Right atrium auricular region (tissue), 2 donors: ENCODE data around the gene ZNF140. TPM values are rescaled to one million over a fixed set of nuclear protein-coding genes. Genes with fewer than 3 reads are reported as not detected.

Experiments used
- DNase-seq: peaks from one replicate; pipeline ENCODE4 v3.0.0-alpha.2; 2019; ENCODE audit warnings: low spot score
- H3K27ac ChIP-seq, 2 donors: fragments of 200-600 bp; sonication (generic); 1 replicate in 1 of 2; 2 replicates in 1 of 2; pipeline ENCODE4 v1.5.1; 2016 to 2019
- H3K27me3 ChIP-seq, 2 donors: fragments of 200-600 bp; sonication (generic); one replicate each; pipeline versions ENCODE4 v1.5.1 to v1.6.0; 2017 to 2019
- H3K36me3 ChIP-seq: fragments of 200-600 bp; sonication (generic); one replicate; pipeline ENCODE4 v1.5.1; 2016
- H3K4me1 ChIP-seq, 2 donors: fragments of 200-600 bp; sonication (generic); one replicate each; pipeline versions ENCODE4 v1.5.1 to v1.6.0; 2017 to 2019
- H3K4me3 ChIP-seq, 2 donors: fragments of 200-600 bp; sonication (generic); 1 replicate in 1 of 2; 2 replicates in 1 of 2; pipeline ENCODE4 v1.5.1; 2017 to 2019; ENCODE audit warnings: mild to moderate bottlenecking in 1 of 2, moderate library complexity in 1 of 2
- H3K9me3 ChIP-seq, 2 donors: fragments of 200-600 bp; sonication (generic); one replicate each; pipeline ENCODE4 v1.5.1; 2019
- total RNA-seq, 2 donors: library from RNA; depleted of rRNA; stranded (reverse); fragments of >200 nt; gene quantifications; one replicate each; pipeline ENCODE4 v1.1.0, GENCODE V29; 2016
- TF ChIP-seq, protein P1 (sequence below), 2 donors: fragments of 200-600 bp; sonication (generic); IDR thresholded peaks; one replicate each; pipeline ENCODE4 v1.5.1; 2019; ENCODE audit warnings: antibody characterized with exemption in 2 of 2

Gene ZNF140
- total RNA-seq, 2 donors from 2014 or later, result 6.1 TPM

GRCh38 chr12:133081159-133081780 lies 547 bp downstream of the ZNF140 start:
- peak overlapping the region; percentile 76 to 93 for H3K4me3 ChIP-seq
- H3K27ac ChIP-seq, result peak overlapping the region; percentile 96 to 98
- H3K27me3 ChIP-seq, result no peaks in the 10 kb centered on the region
- H3K9me3 ChIP-seq, result peaks cover 15 to 84% of the 10 kb centered on the region in 2 donors
- peaks cover 0 to 12% of the 10 kb centered on the region in 2 donors for H3K4me1 ChIP-seq
- no peak for DNase-seq
- peaks cover 43% of the 10 kb centered on the region for H3K36me3 ChIP-seq
- TF ChIP-seq, protein P1, sequence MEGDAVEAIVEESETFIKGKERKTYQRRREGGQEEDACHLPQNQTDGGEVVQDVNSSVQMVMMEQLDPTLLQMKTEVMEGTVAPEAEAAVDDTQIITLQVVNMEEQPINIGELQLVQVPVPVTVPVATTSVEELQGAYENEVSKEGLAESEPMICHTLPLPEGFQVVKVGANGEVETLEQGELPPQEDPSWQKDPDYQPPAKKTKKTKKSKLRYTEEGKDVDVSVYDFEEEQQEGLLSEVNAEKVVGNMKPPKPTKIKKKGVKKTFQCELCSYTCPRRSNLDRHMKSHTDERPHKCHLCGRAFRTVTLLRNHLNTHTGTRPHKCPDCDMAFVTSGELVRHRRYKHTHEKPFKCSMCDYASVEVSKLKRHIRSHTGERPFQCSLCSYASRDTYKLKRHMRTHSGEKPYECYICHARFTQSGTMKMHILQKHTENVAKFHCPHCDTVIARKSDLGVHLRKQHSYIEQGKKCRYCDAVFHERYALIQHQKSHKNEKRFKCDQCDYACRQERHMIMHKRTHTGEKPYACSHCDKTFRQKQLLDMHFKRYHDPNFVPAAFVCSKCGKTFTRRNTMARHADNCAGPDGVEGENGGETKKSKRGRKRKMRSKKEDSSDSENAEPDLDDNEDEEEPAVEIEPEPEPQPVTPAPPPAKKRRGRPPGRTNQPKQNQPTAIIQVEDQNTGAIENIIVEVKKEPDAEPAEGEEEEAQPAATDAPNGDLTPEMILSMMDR (IDR thresholded peaks at IDR 0.05), result no peak

DNA sequence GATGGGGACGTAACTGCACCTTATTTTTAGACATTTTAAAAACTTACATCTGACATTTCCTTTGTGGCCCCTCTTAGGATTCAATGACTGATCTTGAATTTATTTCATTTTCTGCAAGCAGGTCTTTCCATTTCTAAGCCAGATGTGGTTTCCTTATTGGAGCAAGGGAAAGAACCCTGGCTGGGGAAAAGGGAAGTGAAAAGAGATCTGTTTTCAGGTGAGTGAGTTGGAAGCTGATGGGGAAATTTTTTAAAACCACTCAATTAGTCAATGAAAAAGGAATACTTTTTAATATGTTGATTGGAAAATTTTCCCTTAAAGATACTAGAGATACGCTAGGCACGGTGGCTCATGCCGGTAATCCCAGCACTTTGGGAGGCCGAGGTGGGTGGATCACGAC lies 2.6 kb downstream of the ZNF140 start:
- DNase-seq, result no peak
- H3K4me3 ChIP-seq, result no peak overlapping the region
- no peak overlapping the region for H3K27ac ChIP-seq
- H3K4me1 ChIP-seq, result peaks cover 0 to 12% of the 10 kb centered on the region in 2 donors
- H3K9me3 ChIP-seq, result peaks cover 26 to 84% of the 10 kb centered on the region in 2 donors
- peaks cover 64% of the 10 kb centered on the region for H3K36me3 ChIP-seq
- TF ChIP-seq, protein P1 (IDR thresholded peaks at IDR 0.05), result no peak
- H3K27me3 ChIP-seq, result no peaks in the 10 kb centered on the region

- peaks cover 94 to 100% of the 10 kb centered on the region in 2 donors for H3K9me3 ChIP-seq
Observed at GRCh38 chr12:133105620-133106019, 24.9 kb downstream of the ZNF140 start.

DNA sequence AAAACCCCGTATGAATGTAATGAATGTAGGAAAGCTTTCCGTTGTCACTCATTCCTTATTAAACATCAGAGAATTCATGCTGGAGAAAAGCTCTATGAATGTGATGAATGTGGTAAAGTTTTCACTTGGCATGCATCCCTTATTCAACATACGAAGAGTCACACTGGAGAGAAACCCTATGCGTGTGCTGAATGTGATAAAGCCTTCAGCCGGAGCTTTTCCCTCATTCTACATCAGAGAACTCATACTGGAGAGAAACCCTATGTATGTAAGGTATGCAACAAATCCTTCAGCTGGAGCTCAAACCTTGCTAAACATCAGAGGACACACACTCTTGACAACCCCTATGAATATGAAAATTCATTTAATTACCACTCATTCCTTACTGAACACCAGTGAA lies 25.5 kb downstream of the ZNF140 start:
- Histone ChIP-seq H3K4me1 (no peaks in the 10 kb centered on the region), H3K9me3 (peaks cover 92 to 100% of the 10 kb centered on the region in 2 donors), H3K4me3 (no peak overlapping the region), H3K36me3 (peaks cover 69% of the 10 kb centered on the region), H3K27ac (no peak overlapping the region), H3K27me3 (no peaks in the 10 kb centered on the region)
- no peak for DNase-seq
- TF ChIP-seq, protein P1 (IDR thresholded peaks at IDR 0.05), result no peak

More at GRCh38 chr12:133105620-133106019, 24.9 kb downstream of the ZNF140 start:
- TF ChIP-seq, protein P1 (IDR thresholded peaks at IDR 0.05), result no peak
- no peak overlapping the region for H3K27ac ChIP-seq
- no peak overlapping the region for H3K4me3 ChIP-seq
- H3K36me3 ChIP-seq, result peaks cover 75% of the 10 kb centered on the region
- no peaks in the 10 kb centered on the region for H3K27me3 ChIP-seq
- no peak for DNase-seq
- H3K4me1 ChIP-seq, result no peaks in the 10 kb centered on the region

- Histone ChIP-seq H3K9me3 (peaks cover 89 to 100% of the 10 kb centered on the region in 2 donors), H3K36me3 (peaks cover 60% of the 10 kb centered on the region)
Observed at GRCh38 chr12:133107121-133107520, 26.4 kb downstream of the ZNF140 start.

More at GRCh38 chr12:133107121-133107520, 26.4 kb downstream of the ZNF140 start:
- H3K4me1 ChIP-seq, result no peaks in the 10 kb centered on the region
- no peak overlapping the region for H3K4me3 ChIP-seq
- H3K27ac ChIP-seq, result no peak overlapping the region
- no peak for DNase-seq
- TF ChIP-seq, protein P1 (IDR thresholded peaks at IDR 0.05), result no peak
- no peaks in the 10 kb centered on the region for H3K27me3 ChIP-seq
